DOHH2 (cell line): Measurements from ENCODE around the gene SH3BP5L.

Experiments used
- H3F3A ChIP-seq: fragments of 200-600 bp; sonication (generic), shearing (Covaris generic); 2 replicates; pipeline ENCODE4 v1.6.0; 2016; ENCODE audit warnings: antibody characterized with exemption, mild to moderate bottlenecking; ENCODE audit not compliant: control insufficient read depth, insufficient read depth
- H3K27ac ChIP-seq: fragments of 200-600 bp; sonication (generic); 2 replicates; pipeline ENCODE4 v1.5.1; 2014; ENCODE audit warnings: low read depth, mild to moderate bottlenecking, low read length, moderate library complexity
- H3K27me3 ChIP-seq: fragments of 200-600 bp; sonication (generic); 2 replicates; pipeline ENCODE4 v1.6.1; 2014; ENCODE audit warnings: mild to moderate bottlenecking, low read length, mixed read lengths; ENCODE audit not compliant: control insufficient read depth
- H3K36me3 ChIP-seq: fragments of 200-600 bp; sonication (generic); 2 replicates; pipeline ENCODE4 v1.6.1; 2014; ENCODE audit warnings: mild to moderate bottlenecking, low read length, moderate library complexity, mixed read lengths; ENCODE audit not compliant: control insufficient read depth
- H3K4me1 ChIP-seq: fragments of 200-600 bp; sonication (generic); 2 replicates; pipeline ENCODE4 v1.6.1; 2014; ENCODE audit warnings: mild to moderate bottlenecking, low read length, mixed read lengths; ENCODE audit not compliant: control insufficient read depth
- H3K4me2 ChIP-seq: fragments of 200-600 bp; sonication (generic); 2 replicates; pipeline ENCODE4 v1.6.0; 2014; ENCODE audit warnings: mild to moderate bottlenecking, low read length, moderate library complexity
- H3K4me3 ChIP-seq: fragments of 200-600 bp; sonication (generic); 2 replicates; pipeline ENCODE4 v1.5.1; 2014; ENCODE audit warnings: mild to moderate bottlenecking, low read length, mixed read lengths
- H3K79me2 ChIP-seq: fragments of 200-600 bp; sonication (generic); 2 replicates; pipeline ENCODE4 v1.6.1; 2014; ENCODE audit warnings: mild to moderate bottlenecking, low read length, mixed read lengths; ENCODE audit not compliant: control insufficient read depth
- H3K9me2 ChIP-seq: fragments of 200-600 bp; sonication (generic); replicated peaks from 2 replicates; pipeline ENCODE4 v1.6.1; 2014; ENCODE audit warnings: mild to moderate bottlenecking, low read length, mixed read lengths; ENCODE audit not compliant: control insufficient read depth
- H3K9me3 ChIP-seq: fragments of 200-600 bp; sonication (generic); 2 replicates; pipeline ENCODE4 v1.6.1; 2014; ENCODE audit warnings: antibody characterized with exemption, low read length, mixed read lengths; ENCODE audit not compliant: control insufficient read depth, insufficient read depth
- H4K20me1 ChIP-seq: fragments of 200-600 bp; sonication (generic); 2 replicates; pipeline ENCODE4 v1.6.0; 2014; ENCODE audit warnings: low read depth, mild to moderate bottlenecking, antibody characterized with exemption, low read length, moderate library complexity; ENCODE audit not compliant: control insufficient read depth, insufficient read depth
- EZH2phosphoT487 ChIP-seq: fragments of 200-600 bp; sonication (generic); IDR thresholded peaks from 2 replicates; pipeline ENCODE4 v1.6.1; 2017; ENCODE audit warnings: borderline replicate concordance, mild to moderate bottlenecking, antibody characterized with exemption, low read length, moderate library complexity, mixed read lengths
- TF ChIP-seq, protein P1 (sequence below): fragments of 200-600 bp; sonication (generic); IDR thresholded peaks from one replicate; pipeline ENCODE4 v1.5.1; 2014; ENCODE audit warnings: antibody characterized with exemption, mild to moderate bottlenecking, low read depth, low read length; ENCODE audit not compliant: poor library complexity, severe bottlenecking

Gene SH3BP5L

GRCh38 chr1:248828845-248829244 lies 3.1 kb upstream of the SH3BP5L start:
- H3K4me2 ChIP-seq = no peak overlapping the region
- no peak overlapping the region for H3K27ac ChIP-seq
- TF ChIP-seq EZH2phosphoT487 = no peak
- TF ChIP-seq, protein P1, sequence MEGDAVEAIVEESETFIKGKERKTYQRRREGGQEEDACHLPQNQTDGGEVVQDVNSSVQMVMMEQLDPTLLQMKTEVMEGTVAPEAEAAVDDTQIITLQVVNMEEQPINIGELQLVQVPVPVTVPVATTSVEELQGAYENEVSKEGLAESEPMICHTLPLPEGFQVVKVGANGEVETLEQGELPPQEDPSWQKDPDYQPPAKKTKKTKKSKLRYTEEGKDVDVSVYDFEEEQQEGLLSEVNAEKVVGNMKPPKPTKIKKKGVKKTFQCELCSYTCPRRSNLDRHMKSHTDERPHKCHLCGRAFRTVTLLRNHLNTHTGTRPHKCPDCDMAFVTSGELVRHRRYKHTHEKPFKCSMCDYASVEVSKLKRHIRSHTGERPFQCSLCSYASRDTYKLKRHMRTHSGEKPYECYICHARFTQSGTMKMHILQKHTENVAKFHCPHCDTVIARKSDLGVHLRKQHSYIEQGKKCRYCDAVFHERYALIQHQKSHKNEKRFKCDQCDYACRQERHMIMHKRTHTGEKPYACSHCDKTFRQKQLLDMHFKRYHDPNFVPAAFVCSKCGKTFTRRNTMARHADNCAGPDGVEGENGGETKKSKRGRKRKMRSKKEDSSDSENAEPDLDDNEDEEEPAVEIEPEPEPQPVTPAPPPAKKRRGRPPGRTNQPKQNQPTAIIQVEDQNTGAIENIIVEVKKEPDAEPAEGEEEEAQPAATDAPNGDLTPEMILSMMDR = no peak

DNA sequence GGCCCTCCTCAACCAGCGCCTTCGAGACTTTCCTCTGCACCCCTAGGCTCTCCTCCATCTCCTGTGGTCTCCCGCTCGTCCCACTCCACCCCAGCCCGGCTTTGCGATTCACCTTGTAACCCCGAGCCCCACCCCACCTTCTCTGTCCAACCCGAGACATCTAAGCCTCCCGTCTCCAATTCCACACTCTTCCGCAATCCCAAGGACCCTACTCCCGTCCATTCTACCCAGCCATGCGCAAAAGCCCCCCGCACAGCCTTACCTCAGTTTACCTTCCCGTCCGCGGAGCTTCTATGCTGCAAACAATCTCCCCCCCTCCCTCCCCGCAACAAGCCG lies 174 bp downstream of the SH3BP5L start:
- Histone ChIP-seq H3K4me1 (peaks cover 47% of the 10 kb centered on the region), H3K9me2 (no peaks in the 10 kb centered on the region), H3K4me2 (peak overlapping the region; percentile 94), H3K79me2 (peaks cover 50% of the 10 kb centered on the region), H4K20me1 (peaks cover 8% of the 10 kb centered on the region; the same call in 1 of the 2 replicates), H3K36me3 (peaks cover 35% of the 10 kb centered on the region), H3K4me3 (peak overlapping the region; percentile 97), H3K27me3 (no peaks in the 10 kb centered on the region), H3K9me3 (no peaks in the 10 kb centered on the region), H3F3A (0 out of 2 replicates have a peak, but pooled peaks cover 3% of the 10 kb centered on the region), H3K27ac (peak overlapping the region; percentile 85)
- TF ChIP-seq, protein P1 = no peak
- TF ChIP-seq EZH2phosphoT487 = no peak

More at GRCh38 chr1:248828845-248829244, 3.1 kb upstream of the SH3BP5L start:
- no peaks in the 10 kb centered on the region for H3K27me3 ChIP-seq
- H3K36me3 ChIP-seq = peaks cover 12% of the 10 kb centered on the region
- no peaks in the 10 kb centered on the region for H3K9me2 ChIP-seq
- H4K20me1 ChIP-seq = no peaks in the 10 kb centered on the region
- H3K4me1 ChIP-seq = peaks cover 26% of the 10 kb centered on the region
- peaks cover 18% of the 10 kb centered on the region for H3K79me2 ChIP-seq
- H3F3A ChIP-seq = peaks cover 5% of the 10 kb centered on the region; the same call in 1 of the 2 replicates
- no peak overlapping the region for H3K4me3 ChIP-seq
- H3K9me3 ChIP-seq = no peaks in the 10 kb centered on the region

GRCh38 chr1:248825136-248825535 lies 579 bp downstream of the SH3BP5L start:
- Histone ChIP-seq H3K4me1 (peaks cover 49% of the 10 kb centered on the region), H4K20me1 (peaks cover 8% of the 10 kb centered on the region; the same call in 1 of the 2 replicates), H3K9me3 (no peaks in the 10 kb centered on the region), H3K36me3 (peaks cover 39% of the 10 kb centered on the region), H3K4me2 (peak overlapping the region; percentile 94), H3K27me3 (no peaks in the 10 kb centered on the region), H3K27ac (peak overlapping the region; percentile 85; the same call in 1 of the 2 replicates), H3K4me3 (peak overlapping the region; percentile 97), H3K79me2 (peaks cover 54% of the 10 kb centered on the region), H3K9me2 (no peaks in the 10 kb centered on the region), H3F3A (0 out of 2 replicates have a peak, but pooled peaks cover 3% of the 10 kb centered on the region)
- TF ChIP-seq, protein P1 = no peak
- TF ChIP-seq EZH2phosphoT487 = no peak
